NOMO-1 (cell line): ENCODE results near the gene TMEM232.
"Not testable (repeated sequence)": the region's sequence is repeated elsewhere in the genome, so short reads cannot be mapped to it uniquely, and the experiment has no call there.

Source experiments
- DNase-seq, 2 experiments: peaks; one replicate each; lab custom pipeline; 2025; ENCODE audit not compliant: unreplicated experiment in 2 of 2; lab: John Stamatoyannopoulos, UW

TMEM232 gene

DNA sequence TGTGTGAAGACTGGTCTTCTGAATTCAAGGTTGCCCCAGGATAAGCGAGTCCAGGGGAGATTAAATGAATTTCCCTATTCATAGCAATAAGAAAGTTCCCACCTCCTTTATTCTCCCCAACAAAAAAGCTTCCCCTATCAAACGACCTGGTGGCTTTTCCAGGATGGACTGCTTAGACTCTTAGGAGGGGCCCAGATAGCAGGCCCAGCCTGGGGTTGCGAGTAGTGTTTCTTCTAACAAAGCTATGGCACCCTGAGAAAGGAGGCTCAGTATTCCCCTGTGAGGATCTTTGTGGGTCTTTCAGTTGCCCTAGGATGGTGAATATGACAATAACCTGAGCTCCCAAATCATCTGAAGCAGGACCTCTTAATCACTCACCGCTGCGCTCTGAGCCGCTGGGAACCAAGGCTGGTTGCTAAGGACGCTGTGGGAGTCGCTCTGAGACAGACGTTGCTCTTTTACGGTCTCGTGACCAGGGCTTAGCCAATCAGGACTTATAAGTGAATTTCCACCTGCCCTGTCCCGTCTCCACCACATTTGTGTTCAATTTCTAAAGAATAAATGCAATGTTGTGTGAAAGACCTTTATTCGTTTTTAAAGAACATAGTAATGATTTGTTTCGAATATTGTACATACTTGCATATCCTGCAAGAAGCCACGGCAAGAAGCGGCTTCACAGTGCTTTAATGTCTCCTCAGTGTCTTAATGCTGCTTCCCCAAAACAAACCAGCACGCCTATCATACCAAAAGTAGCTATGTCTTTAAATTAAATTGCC is at the start of gene TMEM232:
TMEM232 (minus strand) TSS at position 423 of the 776 bp plus-strand sequence. CDS start 59,319 bp downstream, outside the sequence.
- DNase-seq: peak; percentile 54 to 56

DNA sequence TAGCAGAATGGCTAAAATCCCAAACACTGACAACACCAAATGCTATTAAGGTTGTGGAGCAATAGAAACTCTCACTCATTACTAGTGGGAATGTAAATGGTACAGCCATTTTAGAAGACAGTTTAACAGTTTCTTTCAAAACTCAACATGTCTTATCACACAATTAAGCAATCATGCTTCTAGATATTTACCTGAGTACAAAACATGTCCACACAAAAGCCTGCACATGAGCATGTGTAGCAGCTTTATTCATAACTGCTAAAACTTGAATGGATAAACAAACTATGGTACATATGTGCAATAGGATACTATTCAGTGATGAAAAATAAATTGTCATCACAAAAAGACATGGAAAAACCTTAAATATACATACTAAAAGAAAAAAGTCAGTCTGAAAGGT is 43.8 kb upstream of the TMEM232 start:
- DNase-seq: no peak

DNA sequence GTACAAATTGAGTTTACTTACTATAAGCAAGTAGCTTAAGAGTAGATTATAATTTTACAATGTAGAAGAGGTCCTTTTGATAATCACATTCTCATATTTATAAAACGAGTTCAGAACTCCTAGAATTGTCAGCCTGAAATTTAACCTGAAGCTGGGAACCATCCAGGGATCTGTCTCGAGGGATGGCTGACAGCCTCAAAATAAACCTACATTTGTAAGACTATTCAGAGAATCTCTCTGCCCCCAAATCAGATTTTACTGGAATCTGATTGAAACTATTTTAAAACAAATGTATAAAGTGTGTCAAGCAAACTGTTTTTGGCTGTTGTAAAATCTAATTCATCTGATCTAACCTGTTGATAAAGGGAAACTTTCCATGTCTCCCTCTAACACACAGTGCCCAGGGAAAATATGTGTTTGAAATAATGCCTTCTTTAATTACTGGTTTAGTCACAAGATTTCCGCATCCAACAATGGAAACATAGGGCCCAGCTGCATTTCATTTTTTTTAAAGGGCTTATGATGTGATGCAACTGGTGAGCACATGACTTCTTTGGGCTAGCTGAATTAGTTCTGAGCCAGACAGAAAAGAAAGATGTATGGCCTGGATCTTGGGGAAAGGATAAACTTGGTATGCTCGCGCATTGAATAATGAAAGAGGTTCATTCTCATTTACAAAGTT is 42.7 kb upstream of the TMEM232 start:
- peak; percentile 40 to 49 for DNase-seq

DNA sequence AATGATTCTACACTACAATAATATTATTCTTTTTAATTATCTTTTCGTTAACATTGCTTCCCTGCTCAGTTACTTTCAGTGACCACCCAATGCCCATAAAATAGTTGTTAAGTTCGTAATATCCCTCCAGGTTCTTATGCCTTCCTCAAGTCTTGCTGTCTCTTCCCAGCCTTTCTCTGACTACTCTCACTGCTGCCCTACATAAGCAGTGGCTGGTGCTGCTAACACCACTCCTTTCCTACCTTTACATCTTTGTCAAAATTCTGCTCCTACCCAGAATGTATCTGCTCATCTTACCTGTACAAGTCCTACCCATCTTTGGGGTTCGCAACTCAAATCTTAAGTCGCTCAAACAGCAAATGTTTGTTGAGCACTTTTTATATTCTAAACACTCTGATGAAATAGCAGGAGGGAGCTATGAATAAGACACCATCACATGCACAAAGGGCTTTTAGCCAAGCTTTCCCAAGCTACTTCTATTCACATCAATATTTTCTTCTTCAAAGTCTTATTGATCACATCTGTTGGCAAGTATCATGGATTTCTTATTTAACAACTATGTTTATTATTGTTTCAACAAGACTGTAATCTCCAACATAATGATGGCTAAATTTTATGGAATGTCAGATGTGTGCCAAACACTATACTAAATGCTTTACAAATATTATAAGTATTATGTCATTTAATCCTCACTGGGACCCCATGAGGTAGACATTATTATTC is 41.8 kb upstream of the TMEM232 start:
- no peak for DNase-seq

DNA sequence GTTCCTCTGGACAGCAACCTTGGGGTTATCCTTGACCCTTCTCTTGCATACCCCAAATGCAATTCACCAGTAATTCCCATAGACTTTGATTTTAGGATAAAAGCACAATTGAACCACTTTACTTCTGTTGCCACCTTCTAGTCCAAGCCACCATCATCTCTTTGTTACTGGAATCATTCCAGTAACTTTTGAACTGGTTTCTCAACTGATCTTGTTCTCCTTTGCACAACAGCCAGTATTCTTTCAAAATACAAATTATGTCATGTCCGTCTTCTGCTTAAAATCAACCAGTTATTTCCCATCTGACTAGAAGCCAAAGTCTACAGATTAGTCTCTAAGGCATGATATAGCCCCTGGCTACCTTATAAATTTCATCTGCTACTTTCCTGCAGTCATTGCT is 33.7 kb upstream of the TMEM232 start:
- DNase-seq: no peak

DNA sequence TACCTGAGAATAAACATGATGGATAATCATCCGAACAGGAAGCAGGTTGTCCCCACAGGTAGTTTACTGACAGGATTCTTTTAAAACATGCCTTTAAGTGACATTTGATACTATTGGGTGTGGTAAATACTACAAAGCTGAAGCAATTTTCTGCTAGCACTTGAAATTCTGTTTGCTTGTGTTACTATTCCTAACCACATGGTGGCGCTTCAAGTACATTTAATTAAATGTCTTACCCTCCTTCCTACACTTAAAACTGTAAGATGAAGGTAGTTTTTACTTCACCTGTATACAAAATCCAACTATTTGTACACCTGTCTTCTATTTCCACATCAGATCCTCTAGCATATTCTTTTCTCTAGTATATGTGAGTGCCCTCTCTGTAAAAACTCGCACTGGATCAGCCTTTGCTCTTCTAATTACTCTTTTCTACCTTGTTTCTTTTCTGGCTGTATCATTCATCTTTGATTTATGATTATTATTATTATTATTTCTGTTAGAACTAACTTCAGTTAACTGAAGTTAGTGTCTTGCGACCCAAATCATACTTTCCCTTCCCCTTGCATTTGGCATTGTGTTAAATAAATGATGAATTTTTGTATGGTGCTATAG is 30.8 kb upstream of the TMEM232 start:
- peak; percentile 2 to 60 for DNase-seq

DNA sequence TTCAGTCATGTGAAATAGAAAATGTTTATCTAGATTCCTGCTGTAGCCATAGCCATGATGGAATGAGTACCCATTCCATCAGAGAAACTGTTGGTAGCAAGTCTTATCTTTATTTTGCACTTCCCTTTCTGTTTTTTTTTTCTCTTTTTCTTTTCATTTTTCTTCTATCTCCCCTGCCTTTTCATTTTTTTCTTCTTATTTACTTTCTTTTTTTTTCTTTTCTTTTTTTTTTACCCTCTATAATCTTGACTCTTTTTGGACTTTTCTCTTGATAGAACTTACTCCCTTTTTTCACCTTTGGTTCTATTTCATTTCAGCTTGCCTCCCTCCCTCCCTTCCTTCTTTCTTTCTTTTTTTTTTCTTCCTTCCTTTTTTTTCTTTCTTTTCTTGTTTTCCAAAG is 27.7 kb upstream of the TMEM232 start:
- no peak for DNase-seq

DNA sequence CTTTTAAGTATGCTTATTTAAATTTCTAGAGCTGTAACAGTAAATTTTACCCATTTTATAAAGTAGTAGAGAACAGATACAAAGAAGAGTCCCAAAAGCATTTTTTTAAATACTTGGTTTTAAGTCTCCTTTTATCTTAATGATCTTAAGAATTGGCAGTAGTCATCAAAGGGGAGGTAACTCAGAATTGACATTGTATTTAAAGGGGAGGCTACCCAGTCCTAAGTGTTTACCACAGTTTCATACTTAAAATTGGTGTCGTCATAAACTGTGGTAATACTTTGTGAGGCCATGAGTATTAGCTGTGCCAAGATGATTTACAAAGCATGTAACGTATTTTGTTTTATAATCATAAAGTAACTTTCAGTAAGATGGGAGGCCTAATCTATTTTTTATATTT is 27.1 kb upstream of the TMEM232 start:
- no peak for DNase-seq

DNA sequence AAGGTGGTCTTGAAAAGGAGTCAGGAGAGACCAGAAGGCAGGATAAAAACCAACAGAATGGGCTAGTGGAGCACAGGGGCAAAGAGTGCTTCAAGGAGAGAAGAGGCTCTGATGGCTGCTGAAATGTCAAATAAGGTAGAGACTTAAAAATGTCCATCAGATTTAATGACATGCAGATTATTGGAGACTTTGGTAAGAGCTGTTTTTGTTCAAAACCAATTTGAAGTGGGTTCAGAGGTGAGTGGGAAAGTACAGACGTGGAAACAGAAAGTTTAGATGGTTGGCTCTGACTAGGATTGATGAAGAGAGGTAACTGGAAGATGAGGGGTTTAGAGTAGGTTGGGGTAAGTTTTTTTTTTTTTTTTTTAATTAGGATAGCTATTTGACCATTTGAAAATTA is 26.5 kb upstream of the TMEM232 start:
- DNase-seq: no peak

DNA sequence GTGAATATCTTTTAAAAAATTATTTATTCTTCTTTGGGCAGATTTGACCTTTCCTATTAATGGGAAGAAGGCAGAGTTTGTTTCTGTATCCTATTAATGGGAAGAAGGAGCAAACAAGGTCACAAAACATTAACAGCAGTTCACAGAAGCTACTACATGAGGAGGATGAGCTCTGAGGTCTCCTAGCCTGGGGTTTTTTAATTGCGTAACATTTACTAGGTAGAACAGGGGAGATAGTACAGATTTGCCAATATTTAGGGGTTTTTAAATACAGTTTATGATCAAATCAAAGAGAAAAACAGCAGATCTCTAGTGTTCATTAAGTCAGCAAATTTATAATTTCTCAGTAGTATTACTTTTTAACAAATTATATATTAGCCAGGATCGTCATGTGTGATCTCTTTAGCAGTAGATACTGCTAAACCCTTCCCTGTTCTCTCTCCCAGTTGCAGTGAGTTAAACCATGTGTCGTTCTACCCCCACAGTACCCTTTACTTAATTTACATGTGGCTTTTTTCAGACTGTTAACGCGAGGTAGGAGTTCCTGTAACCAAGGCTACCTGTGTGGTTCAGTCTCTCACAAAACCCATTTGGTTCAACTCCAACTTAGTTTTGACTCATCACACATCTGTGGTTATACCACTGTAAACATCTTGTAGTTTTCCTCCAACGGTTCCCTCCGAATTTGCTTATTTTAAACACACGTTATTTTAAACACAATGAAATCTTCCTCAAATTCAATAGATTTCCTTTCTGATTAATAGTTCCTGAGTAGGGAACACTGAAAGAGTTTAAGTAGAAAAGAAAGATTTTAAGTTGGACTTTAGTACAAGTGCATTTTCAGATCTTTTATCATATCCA is 25.7 kb upstream of the TMEM232 start:
- DNase-seq: no peak

DNA sequence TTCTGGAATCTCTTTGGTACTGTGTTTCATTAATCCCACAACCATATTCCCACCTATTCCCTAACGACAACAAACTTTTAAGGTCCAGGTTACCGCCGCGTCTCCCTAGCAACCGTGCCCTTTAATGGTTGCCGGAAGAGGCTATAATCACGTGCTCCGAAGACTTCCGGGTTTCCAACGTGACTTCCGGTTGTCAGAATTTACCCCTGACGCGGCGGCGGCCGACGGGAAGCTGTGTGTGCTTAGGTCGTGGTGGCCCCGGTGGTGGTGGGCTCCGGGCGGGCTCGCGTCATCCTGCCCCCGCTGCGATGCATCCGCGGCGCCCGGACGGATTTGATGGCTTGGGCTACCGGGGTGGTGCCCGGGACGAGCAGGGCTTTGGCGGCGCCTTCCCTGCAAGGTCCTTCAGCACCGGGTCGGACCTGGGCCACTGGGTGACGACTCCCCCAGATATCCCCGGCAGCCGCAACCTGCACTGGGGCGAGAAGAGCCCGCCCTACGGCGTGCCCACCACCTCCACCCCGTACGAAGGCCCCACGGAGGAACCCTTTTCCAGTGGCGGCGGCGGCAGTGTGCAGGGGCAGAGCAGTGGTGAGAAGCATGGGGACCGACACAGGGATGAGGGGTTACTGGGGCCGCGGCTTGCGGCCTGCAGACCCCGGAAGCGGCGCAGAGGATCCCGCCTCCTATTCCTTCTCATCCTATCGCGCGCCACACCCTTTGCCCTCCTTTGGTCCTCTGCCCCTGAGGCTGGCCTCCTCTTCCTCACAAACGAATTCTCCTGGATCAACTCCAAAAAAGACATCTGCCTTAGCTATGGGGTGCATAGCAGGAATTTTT is 12.6 kb upstream of the TMEM232 start, which contains the start of gene SLC25A46:
SLC25A46 (plus strand) TSS at position 196 of the 840 bp plus-strand sequence; CDS start at position 309, 113 bp downstream.
- DNase-seq: peak; percentile 78 to 85

DNA sequence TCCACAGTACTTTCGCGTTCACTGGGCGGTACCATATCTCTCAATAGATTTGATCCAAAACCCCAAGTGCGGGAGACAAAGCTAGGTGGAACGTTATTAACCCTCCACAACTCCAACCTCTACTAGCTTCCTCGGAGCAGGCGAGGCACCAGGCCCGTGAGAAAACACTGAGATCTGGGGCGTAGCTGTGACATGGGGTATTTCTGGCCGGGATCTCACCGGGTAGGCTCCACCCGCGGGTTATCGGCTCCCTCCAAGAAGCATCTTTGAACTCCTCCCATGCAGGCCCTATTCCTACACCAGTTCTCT is 12.0 kb upstream of the TMEM232 start:
- DNase-seq: no peak

DNA sequence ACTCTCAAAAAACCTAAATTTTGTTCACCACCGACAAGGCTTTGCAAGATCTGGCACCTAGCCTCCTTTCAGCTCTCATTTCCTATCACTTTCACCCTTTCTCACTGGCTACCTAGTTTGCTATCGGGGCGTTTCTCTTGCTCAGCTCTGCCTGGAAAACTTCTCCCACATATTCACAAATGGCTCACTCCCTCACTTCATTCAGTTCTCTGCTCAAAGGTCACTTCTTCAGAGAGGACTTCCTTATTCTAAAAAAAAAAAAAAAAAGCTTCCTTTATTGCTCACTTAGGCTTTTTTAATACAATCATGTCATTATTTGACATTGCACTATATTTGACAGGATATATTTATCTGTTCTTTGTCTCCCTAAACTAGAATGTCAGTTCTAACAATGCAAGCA is 10.3 kb upstream of the TMEM232 start:
- peak; percentile 19 to 40 for DNase-seq

DNA sequence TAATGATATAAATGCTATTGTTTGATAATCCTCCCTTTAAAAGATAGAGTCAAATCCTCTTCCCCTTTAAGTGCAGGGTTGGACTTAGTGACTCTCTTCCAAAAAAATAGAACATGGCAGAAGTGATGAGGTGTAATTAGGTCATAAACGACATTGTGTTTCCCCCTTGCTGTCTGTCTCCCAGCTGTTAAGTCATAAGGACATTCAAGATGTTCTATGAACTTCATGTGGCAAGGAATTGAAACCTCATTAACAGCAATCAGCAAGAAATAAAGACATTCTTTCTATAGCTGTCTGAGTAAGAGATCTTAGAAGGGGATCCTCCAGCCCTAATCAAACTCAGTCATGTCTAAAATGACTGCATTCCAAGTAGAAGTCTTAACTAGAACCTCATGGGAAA is 9.1 kb upstream of the TMEM232 start:
- no peak for DNase-seq

DNA sequence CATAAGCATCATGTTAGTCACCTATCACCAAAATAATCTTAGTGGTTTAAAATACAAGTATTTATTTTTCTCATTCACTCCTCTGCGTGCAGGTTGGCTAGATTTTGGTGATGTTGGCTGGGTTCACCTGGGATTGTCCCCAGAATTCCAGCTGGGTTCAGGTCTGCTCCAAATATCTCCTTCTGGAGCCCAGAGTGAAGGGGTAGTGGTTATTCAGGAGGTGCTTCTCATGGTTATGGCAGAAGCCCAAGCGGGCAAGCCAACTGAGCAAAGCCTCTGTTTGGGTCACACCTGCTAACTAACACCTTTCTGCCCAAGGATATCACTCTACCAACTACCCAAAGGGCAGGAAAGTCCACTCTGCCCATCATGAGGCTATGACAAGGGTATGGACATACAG is 7.6 kb upstream of the TMEM232 start:
- no peak for DNase-seq

DNA sequence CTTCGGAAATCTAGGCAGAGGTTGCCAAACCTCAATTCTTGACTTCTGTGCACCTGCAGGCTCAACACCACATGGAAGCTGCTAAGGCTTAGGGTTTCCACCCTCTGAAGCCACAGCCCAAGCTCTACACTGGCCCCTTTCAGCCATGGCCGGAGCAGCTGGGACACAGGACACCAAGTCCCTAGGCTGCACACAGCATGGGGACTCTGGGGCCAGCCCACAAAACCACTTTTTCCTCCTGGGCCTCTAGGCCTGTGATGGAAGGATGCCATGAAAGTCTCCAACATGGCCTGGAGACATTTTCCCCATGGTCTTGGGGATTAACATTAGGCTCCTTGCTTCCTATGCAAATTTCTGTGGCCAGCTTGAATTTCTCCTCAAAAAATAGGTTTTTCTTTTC is 5.0 kb upstream of the TMEM232 start:
- not testable (repeated sequence) for DNase-seq

DNA sequence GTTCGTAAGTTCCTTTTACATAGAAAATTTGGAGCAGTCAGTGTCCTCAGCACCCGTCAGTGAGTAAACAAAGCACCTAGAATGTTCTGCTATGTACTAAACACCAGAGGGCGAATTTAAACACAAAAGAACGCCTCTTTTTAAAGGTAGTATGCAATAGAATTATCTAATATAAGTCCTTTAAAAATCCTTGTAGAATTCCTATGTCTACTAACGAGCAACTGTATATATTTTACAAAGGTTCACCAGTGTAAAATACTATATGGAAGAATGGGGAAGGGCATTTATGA is 499 bp upstream of the TMEM232 start:
- no peak for DNase-seq

DNA sequence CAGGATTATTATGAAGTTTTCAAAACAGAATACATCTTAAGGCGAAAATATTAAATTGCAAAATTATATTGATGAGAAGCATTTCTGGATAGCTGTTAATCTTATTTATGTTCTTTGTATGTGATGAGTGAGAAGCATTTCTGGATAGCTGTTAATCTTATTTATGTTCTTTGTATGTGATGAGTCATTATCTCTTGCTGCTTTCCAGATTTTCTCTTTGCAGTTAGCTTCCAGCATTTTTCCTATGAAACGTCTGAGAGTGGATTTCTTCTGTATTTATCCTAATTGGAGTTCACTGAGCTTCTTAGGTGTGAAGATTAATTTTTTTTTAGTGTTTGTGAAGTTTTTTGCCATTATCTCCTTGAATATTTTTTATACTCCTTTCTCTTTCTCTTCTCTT is 8.2 kb downstream of the TMEM232 start:
- no peak for DNase-seq
